K562 treated with DMSO at 1 percent for 24 hours (cell line): Measurements from ENCODE around the gene PTGES2. TPM values are rescaled to one million over a fixed set of nuclear protein-coding genes. Genes with fewer than 3 reads are reported as not detected.

ENCODE experiments used
- total RNA-seq: library from RNA; unstranded; fragments of 300-600 nt; gene quantifications from 2 replicates; pipeline ENCODE4 v1.2.3, GENCODE V29; 2022; ENCODE audit warnings: low read depth; ENCODE audit not compliant: insufficient read depth

The PTGES2 gene
- 66.6 and 70.1 TPM in 2 replicates for total RNA-seq

GRCh38 chr9:128127568-128127989, at the start of gene PTGES2:
Gene PTGES2, minus strand, starts transcription at chr9:128127729. Its CDS starts 12 bp downstream, at chr9:128127717.

GRCh38 chr9:128159784-128160602, 32.5 kb upstream of the PTGES2 start, which contains the start of gene BBLN:
Gene BBLN, plus strand, starts transcription at chr9:128160265. Its CDS starts 143 bp downstream, at chr9:128160408.

GRCh38 chr9:128149001-128149701, 21.6 kb upstream of the PTGES2 start, which contains the start of gene LCN2:
Gene LCN2, plus strand, starts transcription at chr9:128149453. Its CDS starts 73 bp downstream, at chr9:128149526.

Other genes with a start within 250 kb of the PTGES2 start
- 16.2 and 23.4 TPM in 2 replicates for gene ST6GALNAC6, start 228.1 kb downstream of the PTGES2 start, total RNA-seq
- gene ST6GALNAC4, start 210.7 kb downstream of the PTGES2 start, total RNA-seq, result 49.0 and 60.9 TPM in 2 replicates
- 2.8 and 4.9 TPM in 2 replicates for gene PIP5KL1, start 197.0 kb downstream of the PTGES2 start, total RNA-seq
- 71.9 and 76.4 TPM in 2 replicates for gene DPM2, start 189.9 kb downstream of the PTGES2 start, total RNA-seq
- gene EEIG1, start 146.7 kb downstream of the PTGES2 start, total RNA-seq, result 48.1 and 48.9 TPM in 2 replicates
- 20.5 and 24.2 TPM in 2 replicates for gene NAIF1, start 60.4 kb downstream of the PTGES2 start, total RNA-seq
- 40.3 and 40.4 TPM in 2 replicates for gene SLC25A25, start 59.5 kb downstream of the PTGES2 start, total RNA-seq
- not detected in 2 replicates for gene LCN2, start 21.7 kb upstream of the PTGES2 start, total RNA-seq
- 532 and 580 TPM in 2 replicates for gene BBLN, start 32.5 kb upstream of the PTGES2 start, total RNA-seq
- gene CIZ1, start 63.8 kb upstream of the PTGES2 start, total RNA-seq, result 438 and 464 TPM in 2 replicates
- gene DNM1, start 75.7 kb upstream of the PTGES2 start, total RNA-seq, result 54.4 and 58.5 TPM in 2 replicates
- gene GOLGA2, start 148.3 kb upstream of the PTGES2 start, total RNA-seq, result 115 and 119 TPM in 2 replicates
- 193 and 194 TPM in 2 replicates for gene SWI5, start 148.5 kb upstream of the PTGES2 start, total RNA-seq
- gene TRUB2, start 194.7 kb upstream of the PTGES2 start, total RNA-seq, result 43.8 and 46.6 TPM in 2 replicates
- gene COQ4, start 195.1 kb upstream of the PTGES2 start, total RNA-seq, result 146 and 156 TPM in 2 replicates
- gene SLC27A4, start 212.8 kb upstream of the PTGES2 start, total RNA-seq, result 28.7 and 30.2 TPM in 2 replicates
- gene URM1, start 243.6 kb upstream of the PTGES2 start, total RNA-seq, result 47.0 and 47.9 TPM in 2 replicates